Nephron (organoid): ENCODE measurements around the gene INSR.

Source experiments
- H3K27ac Mint-ChIP-seq, 3 experiments: 2 replicates each; pipeline ENCODE4 v1.8.0; 2020; ENCODE audit warnings: mixed read lengths in 3 of 3, mild to moderate bottlenecking in 2 of 3, moderate library complexity in 1 of 3
- H3K27me3 Mint-ChIP-seq: 2 replicates; pipeline ENCODE4 v1.8.0; 2021; ENCODE audit warnings: low read depth, mild to moderate bottlenecking, moderate library complexity, mixed read lengths
- H3K36me3 Mint-ChIP-seq: 2 replicates; pipeline ENCODE4 v1.8.0; 2020; ENCODE audit warnings: low read depth, mixed read lengths
- H3K4me1 Mint-ChIP-seq: 2 replicates; pipeline ENCODE4 v1.8.0; 2020; ENCODE audit warnings: mixed read lengths
- H3K4me3 Mint-ChIP-seq, 3 experiments: 2 replicates each; pipeline ENCODE4 v1.8.0; 2020; ENCODE audit warnings: mild to moderate bottlenecking in 3 of 3, mixed read lengths in 3 of 3, moderate library complexity in 2 of 3
- H3K9me3 Mint-ChIP-seq: 2 replicates; pipeline ENCODE4 v1.8.0; 2020; ENCODE audit warnings: mixed read lengths
- TF ChIP-seq, protein P1 (sequence below), 3 experiments: fragments of 200-600 bp; sonication (generic); IDR thresholded peaks; one replicate each; pipeline ENCODE4 v1.5.0; 2021; ENCODE audit warnings: antibody characterized with exemption in 3 of 3; ENCODE audit not compliant: unreplicated experiment in 3 of 3

The INSR gene

GRCh38 chr19:7074705-7075282 lies 219.4 kb downstream of the INSR start:
- Mint-ChIP-seq H3K4me3 (no peak overlapping the region), H3K27me3 (no peaks in the 10 kb centered on the region), H3K36me3 (peaks cover 90% of the 10 kb centered on the region), H3K27ac (no peak overlapping the region), H3K9me3 (peaks cover 46% of the 10 kb centered on the region), H3K4me1 (no peaks in the 10 kb centered on the region)
- TF ChIP-seq, protein P1, sequence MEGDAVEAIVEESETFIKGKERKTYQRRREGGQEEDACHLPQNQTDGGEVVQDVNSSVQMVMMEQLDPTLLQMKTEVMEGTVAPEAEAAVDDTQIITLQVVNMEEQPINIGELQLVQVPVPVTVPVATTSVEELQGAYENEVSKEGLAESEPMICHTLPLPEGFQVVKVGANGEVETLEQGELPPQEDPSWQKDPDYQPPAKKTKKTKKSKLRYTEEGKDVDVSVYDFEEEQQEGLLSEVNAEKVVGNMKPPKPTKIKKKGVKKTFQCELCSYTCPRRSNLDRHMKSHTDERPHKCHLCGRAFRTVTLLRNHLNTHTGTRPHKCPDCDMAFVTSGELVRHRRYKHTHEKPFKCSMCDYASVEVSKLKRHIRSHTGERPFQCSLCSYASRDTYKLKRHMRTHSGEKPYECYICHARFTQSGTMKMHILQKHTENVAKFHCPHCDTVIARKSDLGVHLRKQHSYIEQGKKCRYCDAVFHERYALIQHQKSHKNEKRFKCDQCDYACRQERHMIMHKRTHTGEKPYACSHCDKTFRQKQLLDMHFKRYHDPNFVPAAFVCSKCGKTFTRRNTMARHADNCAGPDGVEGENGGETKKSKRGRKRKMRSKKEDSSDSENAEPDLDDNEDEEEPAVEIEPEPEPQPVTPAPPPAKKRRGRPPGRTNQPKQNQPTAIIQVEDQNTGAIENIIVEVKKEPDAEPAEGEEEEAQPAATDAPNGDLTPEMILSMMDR (IDR thresholded peaks at IDR 0.05; ENCODE audit: unreplicated experiment in 3 of 3), result no peak

DNA sequence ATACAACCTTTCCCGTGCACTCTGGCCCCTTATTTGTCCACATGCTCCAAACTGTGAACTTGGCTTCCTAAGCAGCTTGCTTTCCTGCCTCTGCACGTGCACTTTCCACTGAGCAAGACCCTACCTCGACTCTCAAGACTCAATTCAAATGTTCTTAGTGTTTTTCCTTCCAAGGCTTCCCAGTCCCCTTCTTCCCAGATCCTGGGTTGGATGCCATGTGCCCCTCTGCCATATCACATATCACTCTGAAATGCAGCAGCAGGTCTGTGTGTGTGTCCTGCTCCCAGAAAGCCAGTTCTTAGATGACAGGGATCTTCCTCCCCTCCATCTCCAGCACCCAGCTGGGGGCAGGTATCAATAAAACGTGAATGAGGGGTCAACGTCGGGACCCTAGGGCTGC lies 221.7 kb downstream of the INSR start:
- no peak overlapping the region for H3K27ac Mint-ChIP-seq
- peaks cover 32% of the 10 kb centered on the region for H3K9me3 Mint-ChIP-seq
- H3K27me3 Mint-ChIP-seq, result peaks cover 5% of the 10 kb centered on the region
- peaks cover 77% of the 10 kb centered on the region for H3K36me3 Mint-ChIP-seq
- H3K4me3 Mint-ChIP-seq, result peak overlapping the region; percentile 78 to 86 (median 85)
- TF ChIP-seq, protein P1 (IDR thresholded peaks at IDR 0.05; ENCODE audit: unreplicated experiment in 3 of 3), result no peak
- H3K4me1 Mint-ChIP-seq, result peaks cover 9% of the 10 kb centered on the region

- peak overlapping the region; percentile 98 to 99 (median 99) for H3K4me3 Mint-ChIP-seq
- H3K27ac Mint-ChIP-seq, result peak overlapping the region in 2 of 3 experiments; percentile 58 to 63
- TF ChIP-seq, protein P1 (IDR thresholded peaks at IDR 0.05; ENCODE audit: unreplicated experiment in 3 of 3), result no peak
- H3K4me1 Mint-ChIP-seq, result peaks cover 9% of the 10 kb centered on the region
- peaks cover 17% of the 10 kb centered on the region for H3K9me3 Mint-ChIP-seq
- H3K36me3 Mint-ChIP-seq, result peaks cover 51% of the 10 kb centered on the region
- H3K27me3 Mint-ChIP-seq, result peaks cover 5% of the 10 kb centered on the region
These were observed 224.3 kb downstream of the INSR start for GRCh38 chr19:7069904-7070226.

- TF ChIP-seq, protein P1 (IDR thresholded peaks at IDR 0.05; ENCODE audit: unreplicated experiment in 3 of 3), result no peak
- H3K4me3 Mint-ChIP-seq, result peak within 1 kb of the TSS; percentile 98 to 99 (median 99)
- peaks cover 5% of the 10 kb centered on the region for H3K27me3 Mint-ChIP-seq
- H3K9me3 Mint-ChIP-seq, result peaks cover 15% of the 10 kb centered on the region
- peaks cover 9% of the 10 kb centered on the region for H3K4me1 Mint-ChIP-seq
- H3K36me3 Mint-ChIP-seq, result peaks cover 45% of the 10 kb centered on the region
- peak within 1 kb of the TSS; percentile 58 to 88 (median 63) for H3K27ac Mint-ChIP-seq
These were observed 224.9 kb downstream of the INSR start, which contains the start of gene ZNF557 for GRCh38 chr19:7069042-7069903. TSS of gene ZNF557 (plus strand) at chr19:7069703. CDS start at chr19:7075075, 5,372 bp downstream.

DNA sequence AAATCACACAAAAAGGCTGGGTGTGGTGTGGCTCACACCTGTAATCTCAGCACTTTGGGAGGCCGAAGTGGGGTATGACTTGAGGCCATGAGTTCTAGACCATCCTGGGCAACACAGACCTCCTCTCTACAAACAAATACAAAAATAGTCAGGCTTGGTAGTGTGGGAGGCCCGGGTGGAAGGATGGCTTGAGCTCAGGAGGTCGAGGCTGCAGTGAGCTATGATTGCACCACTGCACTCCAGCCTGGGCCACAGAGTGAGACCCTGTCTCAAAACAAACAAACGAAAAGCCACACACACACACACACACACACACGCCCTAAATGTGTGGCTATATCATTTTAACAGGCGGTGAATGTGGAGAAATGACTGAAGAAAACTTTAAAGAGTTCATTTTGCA lies 225.6 kb downstream of the INSR start:
- peaks cover 5% of the 10 kb centered on the region for H3K27me3 Mint-ChIP-seq
- TF ChIP-seq, protein P1 (IDR thresholded peaks at IDR 0.05; ENCODE audit: unreplicated experiment in 3 of 3), result no peak
- peaks cover 9% of the 10 kb centered on the region for H3K4me1 Mint-ChIP-seq
- peaks cover 13% of the 10 kb centered on the region for H3K9me3 Mint-ChIP-seq
- peak overlapping the region; percentile 98 to 99 (median 99) for H3K4me3 Mint-ChIP-seq
- peaks cover 38% of the 10 kb centered on the region for H3K36me3 Mint-ChIP-seq
- H3K27ac Mint-ChIP-seq, result peak overlapping the region; percentile 58 to 88 (median 63)
